HL-60 (cell line): ENCODE data around the gene ASCC2.

Source experiments
- GABPA ChIP-seq: IDR thresholded peaks from 2 replicates; pipeline ENCODE4 v1.6.1; 2012; ENCODE audit warnings: low read depth
- POLR2AphosphoS5 ChIP-seq: IDR thresholded peaks from 2 replicates; pipeline ENCODE4 v1.6.1; 2012; ENCODE audit warnings: low read depth
- REST ChIP-seq: IDR thresholded peaks from 2 replicates; pipeline ENCODE4 v1.6.1; 2012; ENCODE audit warnings: low read depth; ENCODE audit not compliant: insufficient replicate concordance
- TF ChIP-seq, protein P1 (sequence below): IDR thresholded peaks from one replicate; pipeline ENCODE4 v1.5.1; 2011; ENCODE audit warnings: low read length, control low read depth, inconsistent platforms; ENCODE audit not compliant: insufficient read depth

- no peak for TF ChIP-seq POLR2AphosphoS5
- TF ChIP-seq REST = no peak
- TF ChIP-seq, protein P1, sequence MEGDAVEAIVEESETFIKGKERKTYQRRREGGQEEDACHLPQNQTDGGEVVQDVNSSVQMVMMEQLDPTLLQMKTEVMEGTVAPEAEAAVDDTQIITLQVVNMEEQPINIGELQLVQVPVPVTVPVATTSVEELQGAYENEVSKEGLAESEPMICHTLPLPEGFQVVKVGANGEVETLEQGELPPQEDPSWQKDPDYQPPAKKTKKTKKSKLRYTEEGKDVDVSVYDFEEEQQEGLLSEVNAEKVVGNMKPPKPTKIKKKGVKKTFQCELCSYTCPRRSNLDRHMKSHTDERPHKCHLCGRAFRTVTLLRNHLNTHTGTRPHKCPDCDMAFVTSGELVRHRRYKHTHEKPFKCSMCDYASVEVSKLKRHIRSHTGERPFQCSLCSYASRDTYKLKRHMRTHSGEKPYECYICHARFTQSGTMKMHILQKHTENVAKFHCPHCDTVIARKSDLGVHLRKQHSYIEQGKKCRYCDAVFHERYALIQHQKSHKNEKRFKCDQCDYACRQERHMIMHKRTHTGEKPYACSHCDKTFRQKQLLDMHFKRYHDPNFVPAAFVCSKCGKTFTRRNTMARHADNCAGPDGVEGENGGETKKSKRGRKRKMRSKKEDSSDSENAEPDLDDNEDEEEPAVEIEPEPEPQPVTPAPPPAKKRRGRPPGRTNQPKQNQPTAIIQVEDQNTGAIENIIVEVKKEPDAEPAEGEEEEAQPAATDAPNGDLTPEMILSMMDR = no peak
- no peak for TF ChIP-seq GABPA
Measured at GRCh38 chr22:29842740-29843139, 4.7 kb upstream of the ASCC2 start.
